H9 (cell line): Measurements from ENCODE around the gene ASPHD1. TPM values are rescaled to one million over a fixed set of nuclear protein-coding genes. Genes with fewer than 3 reads are reported as not detected.

Experiments
- DNase-seq: peaks from one replicate; pipeline ENCODE4 v3.0.0-alpha.2; 2017
- H2AFZ ChIP-seq: one replicate; pipeline ENCODE4 v1.6.1; 2013; ENCODE audit warnings: mild to moderate bottlenecking, low read length, control low read depth, moderate library complexity
- H2AK5ac ChIP-seq: 2 replicates; pipeline ENCODE4 v1.6.1; 2013; ENCODE audit warnings: low read length, control low read depth, mixed read lengths; ENCODE audit not compliant: insufficient read length
- H2BK120ac ChIP-seq: one replicate; pipeline ENCODE4 v1.6.1; 2013; ENCODE audit warnings: low read depth, mild to moderate bottlenecking, low read length, control low read depth, inconsistent platforms; ENCODE audit not compliant: poor library complexity, severe bottlenecking
- H2BK12ac ChIP-seq: 2 replicates; pipeline ENCODE4 v1.6.1; 2013; ENCODE audit warnings: low read length, control low read depth, mixed read lengths, low read depth; ENCODE audit not compliant: insufficient read length
- H2BK15ac ChIP-seq: 2 replicates; pipeline ENCODE4 v1.6.1; 2013; ENCODE audit warnings: low read depth, low read length, control low read depth
- H2BK20ac ChIP-seq: one replicate; pipeline ENCODE4 v1.6.1; 2013; ENCODE audit warnings: low read depth, mild to moderate bottlenecking, low read length, control low read depth, inconsistent platforms; ENCODE audit not compliant: poor library complexity, severe bottlenecking
- H2BK5ac ChIP-seq: 2 replicates; pipeline ENCODE4 v1.6.1; 2013; ENCODE audit warnings: low read length, control low read depth, mixed read lengths; ENCODE audit not compliant: insufficient read length
- H3K14ac ChIP-seq: 2 replicates; pipeline ENCODE4 v1.6.1; 2013; ENCODE audit warnings: low read length, control low read depth; ENCODE audit not compliant: insufficient read depth
- H3K18ac ChIP-seq: 2 replicates; pipeline ENCODE4 v1.6.1; 2013; ENCODE audit warnings: low read depth, mild to moderate bottlenecking, mixed read lengths, low read length, control low read depth; ENCODE audit not compliant: insufficient read length
- H3K23ac ChIP-seq: 2 replicates; pipeline ENCODE4 v1.6.1; 2013; ENCODE audit warnings: low read length, control low read depth, mixed read lengths, low read depth; ENCODE audit not compliant: insufficient read length
- H3K23me2 ChIP-seq: 2 replicates; pipeline ENCODE4 v1.6.1; 2013; ENCODE audit warnings: low read depth, mild to moderate bottlenecking, mixed read lengths, low read length, control low read depth; ENCODE audit not compliant: insufficient read length, poor library complexity, severe bottlenecking
- H3K27ac ChIP-seq: 2 replicates; pipeline ENCODE4 v1.5.1; 2013; ENCODE audit warnings: low read length, control low read depth, mixed read lengths, low read depth; ENCODE audit not compliant: insufficient read length
- H3K27me3 ChIP-seq: 2 replicates; pipeline ENCODE4 v1.6.1; 2013; ENCODE audit warnings: low read length, control low read depth, inconsistent platforms; ENCODE audit not compliant: insufficient read depth
- H3K4ac ChIP-seq: 2 replicates; pipeline ENCODE4 v1.6.1; 2013; ENCODE audit warnings: low read depth, mild to moderate bottlenecking, control low read depth, inconsistent platforms, low read length, moderate library complexity
- H3K4me1 ChIP-seq: 2 replicates; pipeline ENCODE4 v1.6.1; 2013; ENCODE audit warnings: low read length, control low read depth, inconsistent platforms; ENCODE audit not compliant: insufficient read depth
- H3K4me2 ChIP-seq: 2 replicates; pipeline ENCODE4 v1.6.1; 2013; ENCODE audit warnings: low read length, control low read depth, mixed read lengths; ENCODE audit not compliant: insufficient read length, insufficient read depth
- H3K56ac ChIP-seq: 2 replicates; pipeline ENCODE4 v1.6.1; 2013; ENCODE audit warnings: low read depth, mild to moderate bottlenecking, mixed read lengths, low read length, control low read depth; ENCODE audit not compliant: insufficient read length
- H3K79me1 ChIP-seq: 2 replicates; pipeline ENCODE4 v1.6.1; 2013; ENCODE audit warnings: low read depth, mild to moderate bottlenecking, moderate library complexity, low read length, control low read depth, inconsistent platforms; ENCODE audit not compliant: insufficient read depth, poor library complexity, severe bottlenecking
- H3K79me2 ChIP-seq: 2 replicates; pipeline ENCODE4 v1.6.1; 2013; ENCODE audit warnings: low read length, control low read depth, inconsistent platforms; ENCODE audit not compliant: insufficient read depth
- H3K9ac ChIP-seq: 2 replicates; pipeline ENCODE4 v1.6.1; 2013; ENCODE audit warnings: low read length, control low read depth, mixed read lengths; ENCODE audit not compliant: insufficient read length; ENCODE audit errors: extremely low read depth
- H3K9me3 ChIP-seq: one replicate; pipeline ENCODE4 v1.6.1; 2013; ENCODE audit warnings: low read depth, low read length, inconsistent platforms; ENCODE audit not compliant: control insufficient read depth
- H3T11ph ChIP-seq: one replicate; pipeline ENCODE4 v1.6.1; 2013; ENCODE audit warnings: mild to moderate bottlenecking, low read length, control low read depth, inconsistent platforms
- H4K20me1 ChIP-seq: one replicate; pipeline ENCODE4 v1.6.1; 2013; ENCODE audit not compliant: control insufficient read depth, insufficient read length, insufficient read depth
- H4K5ac ChIP-seq: 2 replicates; pipeline ENCODE4 v1.6.1; 2013; ENCODE audit warnings: low read depth, mild to moderate bottlenecking, mixed read lengths, low read length, control low read depth; ENCODE audit not compliant: insufficient read length
- H4K8ac ChIP-seq: replicated peaks from 2 replicates; pipeline ENCODE4 v1.6.1; 2013; ENCODE audit warnings: low read length, control low read depth, mixed read lengths, low read depth; ENCODE audit not compliant: insufficient read length
- H4K91ac ChIP-seq: 2 replicates; pipeline ENCODE4 v1.6.1; 2013; ENCODE audit warnings: low read depth, mild to moderate bottlenecking, moderate library complexity, mixed read lengths, low read length, control low read depth; ENCODE audit not compliant: insufficient read length
- H3K27ac Mint-ChIP-seq, 3 experiments: 2 replicates in 2 of 3; 3 replicates in 1 of 3; pipeline ENCODE4 v1.8.0; 2020 to 2021; ENCODE audit warnings: mixed read lengths in 3 of 3, mild to moderate bottlenecking in 1 of 3, moderate library complexity in 1 of 3
- H3K27me3 Mint-ChIP-seq: 2 replicates; pipeline ENCODE4 v1.8.0; 2021; ENCODE audit warnings: low read depth, mild to moderate bottlenecking, moderate library complexity, mixed read lengths
- H3K36me3 Mint-ChIP-seq, 3 experiments: 2 replicates in 2 of 3; 3 replicates in 1 of 3; pipeline ENCODE4 v1.8.0; 2020 to 2021; ENCODE audit warnings: low read depth in 3 of 3, mixed read lengths in 3 of 3; ENCODE audit not compliant: insufficient read depth in 1 of 3
- H3K4me1 Mint-ChIP-seq, 2 experiments: 2 replicates each; pipeline ENCODE4 v1.8.0; 2020; ENCODE audit warnings: mixed read lengths in 2 of 2
- H3K4me3 Mint-ChIP-seq, 2 experiments: 2 replicates in 1 of 2; 3 replicates in 1 of 2; pipeline ENCODE4 v1.8.0; 2020 to 2021; ENCODE audit warnings: mild to moderate bottlenecking in 2 of 2, mixed read lengths in 2 of 2, moderate library complexity in 1 of 2
- H3K9me3 Mint-ChIP-seq, 2 experiments: 2 replicates in 1 of 2; 3 replicates in 1 of 2; pipeline ENCODE4 v1.8.0; 2020; ENCODE audit warnings: mild to moderate bottlenecking in 2 of 2, mixed read lengths in 2 of 2, moderate library complexity in 1 of 2
- whole genome bisulfite sequencing: extraction: QIAGEN DNeasy Blood & Tissue Kit; methylation state at CpG from one replicate; pipeline ENCODE4 v1.1.7; 2013; ENCODE audit warnings: missing lambda C conversion rate, low lambda C conversion rate, mixed read lengths; ENCODE audit not compliant: insufficient read length; ENCODE audit errors: extremely low coverage; 5-methylcytosine and 5-hydroxymethylcytosine counted together
- total RNA-seq: library from RNA; stranded (reverse); gene quantifications from 2 replicates; pipeline ENCODE4 v1.2.1, GENCODE V29; 2021
- TF ChIP-seq, protein P1 (sequence below): fragments of 200-600 bp; sonication (generic); conservative IDR thresholded peaks from 3 replicates; pipeline ENCODE4 v1.8.0; 2021; ENCODE audit warnings: antibody characterized with exemption, mild to moderate bottlenecking

Gene ASPHD1
- total RNA-seq, 1 experiment from 2014 or later = 16.7 TPM

DNA sequence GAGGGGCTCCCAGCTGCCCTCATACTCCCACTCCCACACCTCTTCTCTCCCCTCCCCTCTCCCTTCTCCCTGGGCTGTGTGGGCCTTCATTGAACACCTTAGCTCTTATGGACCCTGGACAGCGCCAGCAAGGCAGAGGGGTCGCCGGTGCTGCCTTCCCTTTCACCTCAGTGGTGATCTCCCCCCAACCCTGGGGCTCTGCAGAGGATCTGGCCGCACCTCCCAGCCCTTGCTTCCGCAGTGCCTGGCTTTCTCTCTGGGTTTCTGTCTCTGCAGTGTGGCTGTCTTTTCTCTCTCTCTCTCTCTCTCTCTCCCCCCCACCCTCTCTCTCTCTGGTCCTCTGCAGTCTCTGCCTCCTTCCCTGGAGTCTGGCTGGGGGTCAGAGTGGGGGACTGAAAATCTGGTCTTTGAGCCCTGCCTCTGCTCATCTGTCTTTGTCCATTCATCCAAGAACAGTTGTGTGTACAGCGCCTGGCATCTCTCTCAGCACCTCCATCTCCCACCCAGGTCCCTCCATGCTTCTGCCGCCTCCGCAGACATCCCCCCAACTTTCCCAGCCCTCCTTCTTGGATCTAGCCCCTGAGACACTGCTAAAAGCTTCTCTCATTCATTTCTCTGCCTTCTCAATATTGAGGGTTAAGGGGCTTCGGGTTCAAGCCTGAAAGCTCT, 2.0 kb upstream of the ASPHD1 start:
- H3K4me3 Mint-ChIP-seq = peak overlapping the region; percentile 88 to 95
- Histone ChIP-seq H3K4me2 (peak overlapping the region; percentile 96), H3K23me2 (peaks cover 25% of the 10 kb centered on the region), H3K27ac (no peak overlapping the region), H4K91ac (no peak overlapping the region), H3K27me3 (no peaks in the 10 kb centered on the region), H3K18ac (no peak overlapping the region), H4K20me1 (no peaks in the 10 kb centered on the region), H3K4ac (no peak overlapping the region), H2BK5ac (no peak overlapping the region), H3K9ac (peak overlapping the region; percentile 49), H2BK15ac (no peak overlapping the region), H3K4me1 (peaks cover 2% of the 10 kb centered on the region), H2BK12ac (no peak overlapping the region), H4K8ac (no peak overlapping the region), H3T11ph (no peak overlapping the region), H3K9me3 (no peaks in the 10 kb centered on the region), H3K23ac (no peak overlapping the region), H2AK5ac (no peak overlapping the region), H3K79me1 (peaks cover 3% of the 10 kb centered on the region), H3K14ac (no peak overlapping the region; the same call in 1 of the 2 replicates), H3K79me2 (no peaks in the 10 kb centered on the region; the same call in 1 of the 2 replicates), H3K56ac (no peak overlapping the region), H2BK20ac (no peak overlapping the region), H2AFZ (no peak overlapping the region), H4K5ac (no peak overlapping the region), H2BK120ac (no peak overlapping the region)
- H3K27me3 Mint-ChIP-seq = no peaks in the 10 kb centered on the region
- peaks cover 6 to 23% (median 16%) of the 10 kb centered on the region in 3 experiments; a peak in 6 of 7 replicates for H3K36me3 Mint-ChIP-seq
- no peaks in the 10 kb centered on the region; a peak in 1 of 5 replicates for H3K9me3 Mint-ChIP-seq
- DNase-seq = peak; percentile 44
- no CpG with 5 or more reads among the region's 9 CpGs for WGBS
- peak overlapping the region in 2 of 3 experiments; percentile 31 to 68; a peak in 3 of 7 replicates for H3K27ac Mint-ChIP-seq
- peaks cover 24 to 29% of the 10 kb centered on the region in 2 experiments for H3K4me1 Mint-ChIP-seq
- TF ChIP-seq, protein P1, sequence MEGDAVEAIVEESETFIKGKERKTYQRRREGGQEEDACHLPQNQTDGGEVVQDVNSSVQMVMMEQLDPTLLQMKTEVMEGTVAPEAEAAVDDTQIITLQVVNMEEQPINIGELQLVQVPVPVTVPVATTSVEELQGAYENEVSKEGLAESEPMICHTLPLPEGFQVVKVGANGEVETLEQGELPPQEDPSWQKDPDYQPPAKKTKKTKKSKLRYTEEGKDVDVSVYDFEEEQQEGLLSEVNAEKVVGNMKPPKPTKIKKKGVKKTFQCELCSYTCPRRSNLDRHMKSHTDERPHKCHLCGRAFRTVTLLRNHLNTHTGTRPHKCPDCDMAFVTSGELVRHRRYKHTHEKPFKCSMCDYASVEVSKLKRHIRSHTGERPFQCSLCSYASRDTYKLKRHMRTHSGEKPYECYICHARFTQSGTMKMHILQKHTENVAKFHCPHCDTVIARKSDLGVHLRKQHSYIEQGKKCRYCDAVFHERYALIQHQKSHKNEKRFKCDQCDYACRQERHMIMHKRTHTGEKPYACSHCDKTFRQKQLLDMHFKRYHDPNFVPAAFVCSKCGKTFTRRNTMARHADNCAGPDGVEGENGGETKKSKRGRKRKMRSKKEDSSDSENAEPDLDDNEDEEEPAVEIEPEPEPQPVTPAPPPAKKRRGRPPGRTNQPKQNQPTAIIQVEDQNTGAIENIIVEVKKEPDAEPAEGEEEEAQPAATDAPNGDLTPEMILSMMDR = no peak
